Measurements from ENCODE around the gene CCR6.
A peak's percentile ranks its signal among the peaks of the same experiment; 100 is the strongest.
"Not testable (repeated sequence)": the region's sequence is repeated elsewhere in the genome, so short reads cannot be mapped to it uniquely, and the experiment has no call there.

Gene CCR6

GRCh38 chr6:167146977-167147376 is 24.1 kb downstream of the CCR6 start:
- DNase-seq = no peak

- DNase-seq = no peak
Measured at GRCh38 chr6:167148021-167148420, 25.1 kb downstream of the CCR6 start.

GRCh38 chr6:167148997-167149396 is 26.1 kb downstream of the CCR6 start:
- DNase-seq = no peak

DNA sequence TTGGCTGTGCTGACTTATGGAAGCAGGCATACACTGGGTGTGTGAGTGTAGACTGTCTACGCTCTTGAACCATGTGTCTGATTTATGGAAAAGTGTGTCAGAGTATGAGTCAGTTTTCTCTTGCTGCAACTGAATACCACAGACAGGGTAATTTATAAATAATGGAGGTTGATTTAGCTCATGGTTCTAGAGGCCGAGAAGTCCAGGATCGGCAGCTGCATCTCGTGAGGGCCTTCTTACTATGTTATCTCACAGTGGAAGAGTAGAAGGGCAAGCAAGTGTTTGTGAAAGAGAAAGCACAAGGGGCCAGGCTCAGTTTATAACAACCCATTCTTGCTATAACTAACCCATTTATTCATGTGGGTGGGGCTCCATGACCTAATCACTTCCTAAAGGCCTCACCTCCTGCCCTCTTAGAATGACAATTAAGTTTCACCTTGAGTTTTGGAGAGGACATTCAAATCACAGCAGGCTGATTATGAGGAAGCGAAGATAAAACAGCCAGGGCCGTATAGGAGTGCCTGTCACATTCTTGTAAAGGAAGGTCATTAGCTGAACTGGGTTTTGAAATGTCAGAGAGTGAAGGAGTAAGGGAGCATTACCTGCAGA is 28.1 kb downstream of the CCR6 start:
- DNase-seq = peak; percentile 14

- DNase-seq = no peak
Measured at GRCh38 chr6:167151648-167152047, 28.8 kb downstream of the CCR6 start.

DNA sequence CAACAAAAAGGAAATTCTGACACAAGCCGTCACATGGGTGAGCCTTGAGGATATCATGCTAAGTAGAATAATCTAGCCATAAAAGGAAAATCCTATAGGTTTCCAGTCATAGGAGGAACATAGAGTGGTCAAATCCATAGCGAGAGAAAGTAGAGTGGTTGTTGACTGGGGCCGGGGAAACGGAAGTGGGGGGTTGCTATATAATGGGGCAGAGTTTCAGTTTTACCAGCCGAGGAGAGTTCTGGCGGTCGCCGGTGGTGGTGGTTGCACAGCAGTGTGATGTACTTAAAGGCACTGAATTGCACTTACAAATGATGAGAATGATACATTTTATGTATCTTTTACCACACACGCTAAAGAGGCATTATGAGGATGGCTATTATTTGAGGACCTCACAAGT is 30.0 kb downstream of the CCR6 start:
- peak; percentile 13 for DNase-seq

DNA sequence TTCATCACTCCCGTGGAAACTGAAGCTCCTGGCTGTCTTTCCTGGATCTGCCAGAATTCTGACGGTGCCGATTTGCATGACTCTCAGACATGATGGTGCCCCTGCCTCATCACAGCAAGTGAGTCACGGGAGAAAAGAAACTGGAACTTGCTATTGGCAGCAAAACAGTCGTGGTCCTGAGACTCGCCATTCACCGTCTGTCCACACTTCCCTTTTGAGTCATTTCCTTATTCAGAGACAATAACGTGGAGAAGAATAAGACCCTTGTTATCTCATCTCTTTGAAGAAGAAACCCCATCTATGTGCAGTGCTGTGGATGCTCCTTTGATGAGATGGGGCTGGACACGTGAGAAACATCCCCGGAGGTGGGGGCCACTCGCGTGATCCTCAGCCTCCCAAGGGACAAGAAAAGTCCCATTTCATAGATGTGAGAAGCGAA is 30.6 kb downstream of the CCR6 start:
- DNase-seq = peak; percentile 25

DNA sequence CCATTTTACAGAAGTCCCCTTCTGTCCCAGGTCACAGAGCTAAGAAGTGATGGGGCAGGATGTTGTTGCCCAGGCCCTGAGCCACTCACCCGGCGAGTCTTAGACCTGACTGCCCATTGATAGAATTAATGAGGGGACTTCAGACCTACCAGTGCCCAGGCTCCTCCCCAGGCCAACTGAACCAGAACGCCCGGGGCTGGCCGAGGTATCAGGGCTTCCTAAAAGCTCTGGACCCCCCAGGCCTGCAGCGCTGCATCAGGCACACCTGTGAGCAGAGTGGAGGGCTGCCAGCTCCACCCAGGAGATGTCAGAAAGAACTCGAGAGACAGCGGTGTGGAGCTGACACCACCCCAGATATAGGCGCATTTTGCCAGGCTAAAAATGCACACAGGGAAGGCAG is 31.4 kb downstream of the CCR6 start:
- no peak for DNase-seq

DNA sequence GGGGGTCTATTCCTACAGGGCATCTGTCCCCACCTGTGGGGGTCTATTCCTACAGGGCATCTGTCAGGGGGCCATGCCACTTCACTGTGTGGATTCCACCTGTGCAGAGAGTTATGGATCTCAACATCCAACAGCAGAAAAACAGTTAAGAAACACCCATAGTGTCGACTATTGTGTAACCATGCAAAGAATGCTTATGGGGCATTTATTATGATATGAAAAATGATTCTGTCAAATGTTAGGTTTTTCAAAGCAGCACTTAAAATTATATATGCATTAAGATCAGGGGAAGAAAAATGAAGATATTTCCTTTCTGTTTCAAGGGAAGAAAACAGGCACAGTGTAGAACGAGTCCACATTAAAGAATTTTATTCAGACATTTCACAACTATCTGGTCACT is 32.0 kb downstream of the CCR6 start:
- no peak for DNase-seq

- DNase-seq = no peak
Measured at GRCh38 chr6:167157414-167157813, 34.5 kb downstream of the CCR6 start.

DNA sequence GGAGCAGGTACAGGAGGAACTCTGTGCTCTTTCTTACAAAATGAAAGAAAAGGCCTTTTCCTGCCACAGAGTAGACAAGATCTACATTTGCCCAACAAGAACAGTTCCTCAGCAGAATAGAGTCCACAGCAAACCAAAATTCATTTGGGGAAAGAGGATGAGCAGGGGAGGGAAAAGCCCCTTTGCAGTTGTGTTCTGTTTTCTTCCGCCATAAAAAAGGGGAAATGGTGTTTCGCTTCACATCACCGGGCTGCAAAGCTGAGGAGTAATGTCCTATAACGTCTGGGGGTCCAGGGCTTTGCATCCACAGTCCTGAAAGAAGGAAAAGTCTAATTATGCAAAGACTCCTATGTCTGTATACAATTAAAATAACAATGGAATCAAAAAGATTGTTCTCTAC is 35.0 kb downstream of the CCR6 start, which contains the start of gene GPR31:
TSS of gene GPR31 (minus strand) at position 118 of the 400 bp plus-strand sequence. CDS start 149 bp downstream, outside the sequence.
- no peak for DNase-seq

- DNase-seq = no peak
Measured at GRCh38 chr6:167161851-167162467, 39.1 kb downstream of the CCR6 start.

GRCh38 chr6:167162591-167162990 is 39.7 kb downstream of the CCR6 start:
- no peak for DNase-seq

DNA sequence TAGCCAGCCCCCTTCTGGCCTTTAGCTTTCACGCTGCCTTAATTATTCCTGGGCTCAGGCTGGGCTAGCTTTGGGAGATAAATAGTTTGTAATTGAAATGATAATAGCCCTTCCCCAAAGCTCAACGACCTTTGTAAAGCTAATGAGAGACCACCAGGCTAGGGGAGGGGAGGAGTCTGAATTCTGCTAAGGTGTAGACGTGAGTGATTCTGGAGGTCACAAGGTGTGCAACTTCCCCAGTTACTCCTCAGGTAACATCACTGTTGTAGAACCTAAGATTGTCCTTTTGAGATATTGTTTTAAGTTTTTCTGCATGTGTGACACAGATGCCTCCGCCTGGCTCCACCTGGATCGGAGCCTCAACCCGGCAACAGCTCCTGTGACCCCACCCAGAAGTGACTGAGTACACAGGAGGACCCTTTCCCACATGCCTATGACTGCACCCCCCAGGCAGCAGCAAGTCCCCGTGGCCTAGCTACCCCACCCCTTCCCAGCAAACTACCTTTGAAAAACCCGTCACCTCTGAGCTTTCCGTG is 40.6 kb downstream of the CCR6 start:
- DNase-seq = no peak

DNA sequence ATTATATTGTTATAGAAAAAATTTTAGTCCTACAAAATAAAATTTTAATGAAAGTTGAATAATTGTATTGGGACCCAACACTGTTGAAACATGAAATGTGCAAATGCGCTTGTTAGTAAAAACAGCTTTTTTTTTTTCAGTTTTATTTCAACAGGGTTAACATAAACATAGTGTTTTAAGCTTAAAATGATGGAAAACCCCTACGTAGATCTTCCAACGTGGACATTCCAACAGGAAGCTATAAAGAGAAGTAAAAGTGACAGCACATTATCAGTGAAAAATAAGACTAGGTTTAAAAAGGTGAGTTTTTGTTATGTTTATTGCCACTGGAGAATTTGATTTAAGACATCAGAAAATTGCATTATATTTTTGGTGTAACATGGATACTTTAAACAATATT is 41.4 kb downstream of the CCR6 start:
- no peak for DNase-seq

- DNase-seq = no peak
Measured at GRCh38 chr6:167165858-167166471, 43.1 kb downstream of the CCR6 start.

DNA sequence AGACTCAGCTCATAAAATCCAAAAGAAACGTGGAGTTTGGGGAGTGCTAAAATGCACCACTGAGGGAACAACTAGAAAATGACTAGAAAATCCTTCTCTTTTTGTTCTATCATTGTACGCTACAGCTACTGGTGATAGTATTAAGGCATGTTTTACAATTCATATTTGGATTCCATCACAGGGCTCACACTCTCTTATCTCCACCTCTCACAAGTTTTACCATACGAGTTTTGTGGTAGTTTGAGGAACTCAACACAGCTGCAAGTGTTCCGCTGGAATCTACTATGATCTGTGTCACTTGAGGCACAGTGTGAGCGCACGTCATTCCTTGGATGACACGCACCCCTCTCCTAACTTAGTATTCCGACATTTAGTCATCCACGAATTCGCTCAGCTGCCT is 44.8 kb downstream of the CCR6 start:
- DNase-seq = not testable (repeated sequence)

DNA sequence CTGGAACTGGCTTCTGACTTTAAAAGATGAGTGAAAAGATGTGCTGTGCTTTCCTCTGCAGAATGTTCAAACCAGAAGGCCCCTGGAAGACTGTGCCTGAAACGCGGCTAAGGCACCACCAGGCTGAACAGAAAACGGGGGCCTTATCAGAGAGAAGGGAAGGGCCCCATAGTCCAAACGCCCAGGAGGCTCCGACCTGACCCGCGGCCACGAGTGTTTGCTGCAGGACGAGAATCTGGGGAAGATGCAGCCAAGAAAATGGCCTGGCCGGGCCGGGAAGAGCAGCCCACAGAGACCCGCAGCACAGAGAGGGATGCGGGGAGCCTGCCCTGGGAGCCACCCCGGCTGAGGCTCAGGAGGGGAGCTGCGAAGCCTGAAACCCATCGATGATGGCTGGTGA is 45.4 kb downstream of the CCR6 start:
- not testable (repeated sequence) for DNase-seq

DNA sequence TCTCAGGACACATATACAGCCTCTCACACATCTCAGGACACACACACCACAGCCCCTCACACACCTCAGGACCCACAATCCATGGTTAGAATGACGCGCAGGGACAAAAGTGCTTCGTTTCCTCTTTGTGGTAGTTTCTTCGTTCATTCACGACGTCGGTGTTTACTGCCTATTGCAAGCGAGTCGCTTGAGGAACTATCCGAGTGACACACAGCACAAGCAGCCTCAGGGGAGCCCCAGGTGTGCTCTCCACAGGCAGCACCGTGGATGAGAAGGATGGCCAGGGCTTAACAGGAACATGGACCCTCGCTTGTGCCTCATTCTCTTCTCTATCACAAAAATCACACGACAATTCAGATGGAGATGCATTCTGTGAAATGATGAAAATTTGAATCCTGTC is 47.0 kb downstream of the CCR6 start:
- not testable (repeated sequence) for DNase-seq

- not testable (repeated sequence) for DNase-seq
Measured at GRCh38 chr6:167171300-167171699, 48.4 kb downstream of the CCR6 start.

DNA sequence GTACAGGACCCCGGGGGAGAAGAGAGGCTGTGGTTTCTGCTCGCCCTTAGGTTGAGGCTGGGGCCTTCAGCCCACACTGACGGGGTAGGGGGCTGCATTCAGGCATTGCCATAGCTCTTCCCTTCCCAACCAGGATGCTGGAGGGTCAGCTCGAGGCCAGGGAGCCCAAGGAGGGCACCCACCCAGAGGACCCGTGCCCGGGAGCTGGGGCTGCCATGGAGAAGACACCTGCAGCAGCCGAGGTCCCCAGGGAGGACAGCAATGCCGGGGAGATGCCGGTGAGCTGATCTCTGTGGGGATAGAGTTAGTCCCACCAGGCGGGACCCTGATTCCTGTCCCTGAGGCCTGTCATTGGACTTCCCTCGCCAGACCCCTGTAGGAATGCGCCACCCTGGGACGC is 49.1 kb downstream of the CCR6 start:
- DNase-seq = not testable (repeated sequence)

DNA sequence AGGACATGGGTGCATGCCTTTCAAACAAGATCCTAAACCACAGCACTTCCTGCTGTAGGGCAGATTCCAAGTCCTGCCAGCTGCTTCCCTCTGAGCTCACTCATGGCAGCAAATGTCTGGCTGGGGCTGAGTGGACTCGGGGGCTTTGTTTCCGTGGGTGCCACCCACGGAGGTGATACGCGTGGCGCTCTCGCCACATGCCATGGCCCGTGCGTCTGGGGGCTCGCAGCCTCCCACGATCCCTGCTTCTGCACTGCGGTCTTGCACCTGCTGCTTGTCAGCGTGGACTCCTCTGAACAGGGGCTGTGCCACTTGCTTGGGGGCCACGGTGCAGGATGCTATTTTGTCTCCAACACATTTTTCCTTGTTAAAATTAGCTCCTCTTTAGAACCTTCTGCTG is 54.4 kb downstream of the CCR6 start:
- not testable (repeated sequence) for DNase-seq

- DNase-seq = not testable (repeated sequence)
Measured at GRCh38 chr6:167178896-167179655, 56.2 kb downstream of the CCR6 start.
